ENCODE measurements around the gene MYO5B. TPM values are rescaled to one million over a fixed set of nuclear protein-coding genes. Genes with fewer than 3 reads are reported as not detected.

Gene MYO5B
- total and polyA plus RNA-seq, 2 of the 4 experiments (the other 2 are of a cell fraction): 0.24 to 0.54 TPM

DNA sequence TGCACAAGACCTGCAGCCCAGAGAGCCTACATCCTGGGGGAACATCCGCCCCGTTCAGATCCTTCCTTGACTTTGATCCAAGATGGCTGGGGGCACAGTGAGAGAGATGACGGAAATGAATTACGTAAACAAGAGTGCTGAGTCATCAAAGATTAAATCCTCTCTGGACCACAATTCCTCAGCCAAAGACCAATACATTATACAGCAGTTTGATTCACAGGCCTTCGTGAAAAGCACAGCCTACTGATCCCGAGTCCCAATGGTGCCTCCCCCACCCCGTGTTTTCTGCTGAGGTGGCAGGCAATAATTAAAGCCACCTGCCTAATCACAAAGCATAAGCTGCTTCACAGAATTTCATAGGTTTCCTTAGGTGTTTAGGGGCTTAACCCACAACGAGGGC is 43.0 kb downstream of the MYO5B start:
- no peak overlapping the region for H3K9ac ChIP-seq (ENCODE audit: low read depth, low read length)
- ChIA-PET CTCF (no interaction called here), POLR2A (ENCODE audit: unreplicated experiment) (no interaction called here)
- H3K4ac ChIP-seq (ENCODE audit: low read depth, low read length): no peak overlapping the region
- H4K5ac ChIP-seq (ENCODE audit: low read depth, low read length): no peak overlapping the region
- no peak overlapping the region for H2AFZ ChIP-seq (replicated peaks; ENCODE audit: low read length, poor library complexity)
- TF ChIP-seq NFE2L2 (IDR thresholded peaks at IDR 0.05; ENCODE audit: low read depth, low read length) (peak; percentile 44; the same call in 1 of the 2 replicates), SMC3 (IDR thresholded peaks at IDR 0.05; ENCODE audit: low read depth, low read length) (no peak), MAFK (IDR thresholded peaks at IDR 0.05; ENCODE audit: low read depth, low read length) (peak; percentile 98)
- no peak overlapping the region for H4K91ac ChIP-seq (ENCODE audit: insufficient read depth, low read depth, low read length)
- H2BK20ac ChIP-seq (ENCODE audit: low read depth, low read length): no peak overlapping the region
- no peak overlapping the region for H3K18ac ChIP-seq (ENCODE audit: low read depth, low read length)
- WGBS, 2 experiments (ENCODE audit: extremely low coverage in 2 of 2, insufficient read length in 1 of 2): 39% methylated on average over 4 of the region's 8 CpGs; no CpG with 5 or more reads in 1 of the 2 experiments
- H3K27me3 ChIP-seq (ENCODE audit: control insufficient read depth, insufficient read depth, low read length): no peaks in the 10 kb centered on the region
- H3K4me1 ChIP-seq (ENCODE audit: control insufficient read depth, insufficient read depth, low read length): no peaks in the 10 kb centered on the region
- no peak overlapping the region for H2BK120ac ChIP-seq (ENCODE audit: low read depth, low read length)
- H2BK15ac ChIP-seq (ENCODE audit: low read depth, low read length): no peak overlapping the region
- no peaks in the 10 kb centered on the region for H3K9me1 ChIP-seq (ENCODE audit: insufficient read depth, low read length)
- H3K23ac ChIP-seq (ENCODE audit: low read depth, low read length): no peak overlapping the region
- ATAC-seq (ENCODE audit: low read depth) (no peak), DNase-seq (peak; percentile 12)
- no peak overlapping the region for H2AK9ac ChIP-seq (replicated peaks; ENCODE audit: low read depth, low read length, poor library complexity)
- no peak overlapping the region for H2AK5ac ChIP-seq (ENCODE audit: low read depth, low read length)
- H3K14ac ChIP-seq (replicated peaks; ENCODE audit: low read depth, low read length): no peak overlapping the region
- no peaks in the 10 kb centered on the region for H3K36me3 ChIP-seq (ENCODE audit: control insufficient read depth, insufficient read depth, low read length)
- no peak overlapping the region for H3K4me2 ChIP-seq (ENCODE audit: low read depth, low read length)
- dilution Hi-C loops (cut with HindIII; ENCODE audit: low sequenced_read_pairs, unreplicated experiment): no loop called here
- H4K8ac ChIP-seq (ENCODE audit: low read depth in 2 of 2, low read length in 2 of 2): no peak overlapping the region
- intact Hi-C loops (cut with micrococcal nuclease): no loop called here
- H3K27ac ChIP-seq (ENCODE audit: insufficient read depth, low read length): no peak overlapping the region
- H3K56ac ChIP-seq (ENCODE audit: extremely low read depth, insufficient read depth, low read length): no peak overlapping the region
- no TSS peak for BruUV-seq (replicated peaks)
- H3K79me1 ChIP-seq (ENCODE audit: low read depth in 1 of 2, low read length in 2 of 2): no peaks in the 10 kb centered on the region
- H3K9me3 ChIP-seq (ENCODE audit: control insufficient read depth, insufficient read depth, low read length): no peaks in the 10 kb centered on the region
- no peak overlapping the region for H3K4me3 ChIP-seq (ENCODE audit: insufficient read depth, low read depth, low read length)
- H2BK5ac ChIP-seq (ENCODE audit: low read depth, low read length, poor library complexity, severe bottlenecking): no peak overlapping the region
- in situ Hi-C loops (cut with MboI; ENCODE audit: low sequenced_read_pairs): no loop called here
- H4K20me1 ChIP-seq (ENCODE audit: insufficient read depth, low read length): no peaks in the 10 kb centered on the region

Data from IMR-90 (cell line).